GM21723 (cell line): Measurements from ENCODE around the gene CANT1.

Experiments
- ATAC-seq: cut with Tn5 transposase; IDR thresholded peaks from one replicate; pipeline ENCODE4 v1.9.1; 2021; ENCODE audit warnings: mild to moderate bottlenecking, moderate library complexity; ENCODE audit not compliant: unreplicated experiment

Gene CANT1

DNA sequence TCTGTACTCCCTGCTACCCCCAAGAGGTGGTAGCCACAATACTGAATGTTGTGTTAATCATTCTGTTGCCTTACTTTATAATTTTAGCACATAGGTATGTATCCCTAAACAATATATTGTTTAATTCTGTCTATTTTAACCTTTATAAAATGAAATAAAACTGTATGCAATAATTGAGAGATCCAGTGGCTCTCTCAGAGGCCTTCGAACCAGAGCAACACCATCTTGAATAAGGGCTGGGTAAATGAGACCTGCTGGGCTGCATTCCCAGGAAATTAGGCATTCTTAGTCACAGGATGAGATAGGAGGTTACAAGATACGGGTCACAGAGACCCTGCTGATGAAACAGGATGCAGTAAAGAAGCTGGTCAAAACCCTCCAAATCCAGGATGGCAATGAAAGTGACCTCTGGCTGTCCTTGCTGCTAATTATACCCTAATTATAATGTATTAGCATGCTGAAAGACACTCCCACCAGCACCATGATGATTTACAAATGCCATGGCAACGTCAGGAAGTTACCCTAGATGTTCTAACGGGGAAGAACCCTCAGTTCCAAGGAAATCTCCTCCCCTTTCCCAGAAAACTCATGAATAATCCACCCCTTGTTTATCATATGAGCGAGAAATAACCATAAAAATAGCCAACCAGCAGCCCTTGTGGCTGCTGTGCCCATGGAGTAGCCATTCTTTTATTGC lies 2.0 kb upstream of the CANT1 start:
- no peak for ATAC-seq

DNA sequence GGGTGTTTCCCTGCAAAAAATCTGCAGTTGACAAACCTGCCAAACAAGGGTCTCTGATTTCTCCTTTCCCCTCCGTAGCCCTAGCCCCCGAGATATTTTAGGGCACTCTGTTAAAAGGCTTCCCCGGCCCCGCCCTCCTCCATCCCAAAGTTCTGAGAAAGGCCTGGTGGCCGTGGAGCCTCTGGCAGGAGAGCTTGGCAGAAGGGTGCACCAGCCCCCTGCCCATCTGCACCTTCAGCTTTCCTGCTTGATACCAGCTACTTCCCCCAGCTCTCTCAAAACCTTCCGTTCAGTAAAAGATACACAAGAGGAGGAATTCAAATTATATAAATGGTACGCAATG lies 711 bp upstream of the CANT1 start:
- no peak for ATAC-seq

DNA sequence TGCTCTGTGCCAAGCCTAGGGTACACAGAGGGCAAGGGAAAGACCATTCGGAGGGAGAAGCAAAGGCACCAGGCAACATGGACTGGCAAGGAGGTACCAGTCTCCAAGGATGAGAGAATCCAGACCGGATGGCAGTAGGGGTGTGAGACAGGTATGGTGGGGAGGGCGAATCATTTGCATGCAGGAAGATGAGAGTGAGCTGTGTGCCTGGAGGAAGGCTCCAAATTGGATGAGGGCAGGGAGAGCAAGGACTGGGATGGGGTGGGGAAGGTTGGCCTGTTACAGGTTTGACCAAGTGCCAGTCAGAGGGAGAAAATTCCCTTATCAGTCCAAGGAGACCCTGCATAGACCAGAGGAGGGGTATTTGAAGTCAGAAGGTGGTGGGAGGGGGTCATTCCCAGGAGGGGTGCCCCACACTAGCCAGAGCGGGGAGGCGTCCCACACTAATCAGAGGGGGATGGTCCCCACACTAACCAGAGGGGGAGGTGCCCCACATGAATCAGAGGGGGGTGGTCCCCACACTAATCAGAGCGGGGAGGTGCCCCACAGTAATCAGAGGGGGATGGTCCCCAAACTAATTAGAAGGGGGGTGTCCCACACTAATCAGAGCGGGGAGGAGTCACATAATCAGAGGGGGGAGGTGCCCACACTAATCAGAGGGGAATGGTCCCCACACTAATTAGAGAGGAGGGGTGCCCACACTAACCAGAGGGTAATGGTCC lies 737 bp downstream of the CANT1 start:
- no peak for ATAC-seq

DNA sequence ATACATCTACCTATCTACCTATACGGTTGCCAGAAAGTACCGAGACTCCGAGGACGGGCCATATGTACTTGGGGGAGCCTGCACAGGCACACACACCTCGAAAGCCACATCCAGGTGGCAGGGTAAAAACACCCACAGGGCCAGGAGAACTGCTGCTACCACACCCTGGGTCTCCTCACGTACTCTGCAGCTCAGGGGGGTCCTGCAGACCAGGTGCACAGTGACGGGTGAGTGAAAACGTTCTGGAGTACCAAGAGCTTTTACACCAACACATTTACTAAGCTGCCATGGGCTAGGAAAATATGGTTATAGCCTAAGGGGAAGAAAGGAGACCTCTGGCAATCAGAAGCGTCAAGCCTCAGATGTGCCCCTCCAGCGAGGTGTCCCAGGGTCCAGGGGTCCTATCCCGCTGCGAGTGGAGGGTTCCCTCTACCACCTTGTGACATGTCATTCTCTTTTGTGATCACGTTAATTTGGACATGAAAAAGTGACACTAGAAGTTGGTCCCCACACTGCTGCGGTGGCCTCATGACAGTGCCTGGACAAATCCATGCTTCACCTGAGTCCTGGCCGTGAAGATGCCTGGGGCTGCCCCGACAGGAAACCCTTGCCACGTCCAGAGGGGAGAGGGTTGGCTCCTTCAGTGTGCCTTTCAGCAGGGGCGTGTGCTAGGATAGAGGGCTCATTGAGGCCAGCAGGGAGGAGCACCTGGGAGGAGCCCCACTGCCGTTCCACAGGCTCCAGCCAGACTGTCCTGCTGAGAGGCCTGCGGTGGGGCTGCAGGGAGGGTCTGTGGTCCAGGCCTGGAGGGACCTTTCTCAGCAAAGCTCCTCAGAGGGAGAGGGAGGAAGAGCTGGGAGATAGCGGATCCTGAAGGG lies 1.8 kb downstream of the CANT1 start:
- ATAC-seq = no peak

DNA sequence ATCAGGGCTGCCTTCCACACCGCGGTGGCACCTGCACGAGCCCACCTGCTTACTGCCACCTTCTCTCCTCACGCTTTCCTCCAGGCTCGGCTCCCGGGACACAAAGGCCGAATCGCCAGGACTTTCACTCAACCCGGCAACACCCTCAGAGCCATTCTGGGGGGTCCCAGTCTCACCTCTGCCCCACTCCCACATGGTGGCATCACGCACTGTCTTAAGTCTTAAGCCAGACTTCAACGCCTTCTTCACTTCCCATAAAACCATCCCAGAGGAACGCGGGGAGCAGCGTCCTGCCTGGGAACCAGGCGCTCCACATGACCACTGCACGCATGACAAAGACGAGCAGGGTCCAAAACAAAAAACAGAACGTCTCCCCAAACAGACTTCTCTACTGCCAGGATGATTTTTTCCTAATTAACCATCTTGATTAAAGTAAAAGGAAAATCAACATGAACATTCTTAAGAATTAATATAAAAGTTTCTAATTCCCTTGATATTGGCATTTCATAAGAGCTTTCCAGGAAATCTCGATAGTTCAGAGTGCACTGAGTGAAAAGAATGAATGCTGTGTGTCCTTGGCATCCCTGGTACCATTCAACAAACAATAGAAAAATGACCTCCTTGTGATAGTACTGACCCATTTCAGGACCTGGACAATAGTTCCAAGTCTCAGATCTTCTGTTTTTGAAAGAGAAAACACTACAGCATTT lies 2.6 kb downstream of the CANT1 start:
- ATAC-seq = no peak

DNA sequence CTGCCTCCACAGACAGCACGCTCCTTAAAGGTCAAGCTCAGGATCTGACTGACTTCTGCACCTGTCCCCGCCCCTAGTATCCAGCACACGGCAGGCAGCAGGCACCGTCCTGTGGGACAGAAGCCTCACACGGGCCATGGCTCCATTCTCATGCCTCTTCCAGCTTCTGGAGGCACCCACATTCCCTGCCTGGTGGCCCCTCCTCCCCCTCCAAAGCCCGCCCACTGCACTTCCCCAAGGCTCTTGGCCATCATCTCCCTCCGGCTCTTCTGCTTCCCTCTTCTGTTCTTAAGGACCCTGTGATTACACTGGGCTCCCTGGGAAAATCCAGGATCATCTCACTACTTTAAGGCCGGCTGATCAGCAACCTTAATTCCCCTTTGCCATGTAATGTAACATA lies 3.5 kb downstream of the CANT1 start:
- no peak for ATAC-seq

DNA sequence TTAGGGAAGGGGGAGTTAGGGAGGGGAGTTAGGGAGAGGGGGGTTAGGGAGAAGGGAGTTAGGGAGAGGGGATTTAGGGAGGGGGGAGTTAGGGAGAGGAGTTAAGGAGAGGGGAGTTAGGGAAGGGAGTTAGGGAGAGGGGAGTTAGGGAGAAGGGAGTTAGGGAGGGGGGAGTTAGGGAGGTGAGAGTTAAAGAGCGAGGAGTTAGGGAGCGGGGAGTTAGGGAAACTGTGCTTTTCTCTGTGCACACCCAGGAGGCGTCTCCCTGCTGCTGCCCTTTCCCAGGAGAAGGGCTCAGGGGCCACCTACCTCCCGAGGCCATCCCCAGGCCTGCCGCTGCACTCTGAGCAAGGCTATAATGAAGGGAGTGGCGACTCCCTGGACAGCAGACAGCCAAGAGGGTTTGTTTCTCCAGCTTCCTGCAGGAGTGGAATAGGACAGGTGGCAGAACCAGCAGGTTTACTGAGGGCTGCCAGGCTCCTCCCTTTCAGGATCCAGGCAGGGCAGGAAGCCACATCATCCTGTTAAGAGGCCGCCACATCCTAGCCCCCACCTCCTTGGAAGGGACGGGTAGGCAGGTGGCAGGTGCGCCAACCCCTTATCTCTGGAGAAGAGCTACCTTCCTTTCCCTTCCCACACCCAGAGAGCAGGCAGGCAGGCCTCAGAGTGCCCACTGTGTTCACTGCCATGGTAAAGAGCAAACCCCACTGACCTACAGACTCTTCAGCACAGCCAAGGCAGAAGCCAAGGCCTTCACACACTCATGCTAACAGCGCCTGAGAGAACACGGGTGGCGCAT lies 4.3 kb downstream of the CANT1 start:
- no peak for ATAC-seq

DNA sequence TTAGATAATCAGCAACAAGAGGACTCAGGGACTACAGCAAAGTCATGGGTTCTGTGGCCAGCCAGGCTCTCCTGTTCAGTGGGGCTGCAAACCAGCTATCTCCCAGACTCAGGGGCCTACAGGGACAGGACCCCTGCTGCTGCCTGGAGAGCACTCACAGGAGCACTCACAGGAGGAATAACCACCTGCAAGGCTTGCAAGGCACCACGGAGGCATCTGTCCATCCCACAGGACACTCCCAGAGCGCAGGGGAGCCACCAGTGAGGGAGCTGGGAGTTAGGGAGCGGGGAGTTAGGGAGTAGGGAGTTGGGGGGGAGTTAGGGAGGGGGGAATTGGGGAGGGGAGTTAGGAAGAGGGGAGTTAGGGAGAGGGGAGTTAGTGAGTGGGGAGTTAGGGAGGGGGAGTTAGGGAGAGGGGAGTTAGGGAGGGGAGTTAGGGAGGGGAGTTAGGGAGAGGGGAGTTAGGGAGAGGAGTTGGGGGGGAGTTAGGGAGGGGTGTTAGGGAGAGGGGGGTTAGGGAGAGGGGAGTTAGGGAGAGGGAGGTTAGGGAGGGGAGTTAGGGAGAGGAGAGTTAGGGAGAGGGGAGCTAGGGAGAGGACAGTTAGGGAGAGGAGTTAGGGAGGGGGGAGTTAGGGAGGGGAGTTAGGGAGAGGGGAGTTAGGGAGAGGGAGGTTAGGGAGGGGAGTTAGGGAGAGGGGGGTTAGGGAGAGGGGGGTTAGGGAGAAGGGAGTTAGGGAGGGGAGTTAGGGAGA lies 5.7 kb downstream of the CANT1 start:
- no peak for ATAC-seq

DNA sequence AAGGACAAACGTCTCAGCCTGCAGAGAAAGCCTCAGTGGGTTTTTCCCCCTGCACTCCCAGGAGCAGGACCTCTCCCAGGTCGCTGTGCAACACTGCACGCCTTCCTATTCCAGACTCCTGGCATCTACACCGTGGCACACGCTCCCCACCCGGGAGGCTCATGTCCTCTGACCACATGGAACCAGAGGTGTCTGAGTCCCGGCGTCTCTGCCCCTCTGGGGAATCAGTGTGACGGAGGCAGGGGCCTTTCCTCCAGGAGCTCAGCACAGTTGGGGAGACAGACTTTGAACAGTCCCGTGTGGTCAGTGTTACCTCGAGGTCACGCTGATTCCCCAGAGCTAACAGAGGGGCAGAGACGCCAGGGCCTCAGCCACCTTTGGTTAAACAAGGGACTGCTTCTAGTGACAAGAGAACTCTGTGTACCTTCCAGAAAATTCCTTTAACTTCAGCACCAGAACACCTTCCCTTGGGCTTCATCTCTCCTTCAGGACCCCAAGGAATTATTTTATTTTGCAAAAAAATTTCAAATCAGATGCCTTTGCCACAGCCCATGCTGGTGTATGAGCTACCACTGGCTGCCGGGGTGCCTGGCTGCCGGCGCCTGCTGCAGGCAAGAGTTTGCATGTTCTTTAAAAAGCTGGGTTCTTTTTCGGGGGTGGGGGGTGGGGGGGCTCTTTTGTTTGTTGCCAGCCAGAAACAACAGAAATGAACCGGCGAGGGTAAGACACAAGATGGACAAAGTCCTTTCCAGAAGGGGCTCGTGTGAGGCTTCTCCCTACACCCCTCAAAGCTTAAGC lies 6.6 kb downstream of the CANT1 start:
- ATAC-seq = no peak

DNA sequence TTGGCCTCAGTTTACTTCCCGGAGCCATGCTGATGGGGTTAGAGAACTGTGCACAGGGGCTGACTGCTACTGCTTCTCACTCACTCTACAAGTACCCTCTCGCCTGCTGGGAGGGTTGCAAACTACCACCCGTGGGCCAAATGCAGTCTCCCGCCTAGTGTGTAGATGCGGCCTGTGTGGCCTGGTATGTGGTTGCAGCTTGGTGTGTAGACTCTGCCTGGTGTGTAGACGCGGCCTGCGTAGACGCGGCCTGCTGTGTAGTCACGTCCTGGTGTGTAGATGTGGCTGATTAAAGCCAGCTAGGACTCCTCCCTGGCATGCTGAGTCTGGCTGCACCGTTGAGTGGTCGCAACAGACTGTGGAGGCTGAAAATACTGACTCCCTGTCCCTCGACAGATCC lies 7.3 kb downstream of the CANT1 start:
- no peak for ATAC-seq

DNA sequence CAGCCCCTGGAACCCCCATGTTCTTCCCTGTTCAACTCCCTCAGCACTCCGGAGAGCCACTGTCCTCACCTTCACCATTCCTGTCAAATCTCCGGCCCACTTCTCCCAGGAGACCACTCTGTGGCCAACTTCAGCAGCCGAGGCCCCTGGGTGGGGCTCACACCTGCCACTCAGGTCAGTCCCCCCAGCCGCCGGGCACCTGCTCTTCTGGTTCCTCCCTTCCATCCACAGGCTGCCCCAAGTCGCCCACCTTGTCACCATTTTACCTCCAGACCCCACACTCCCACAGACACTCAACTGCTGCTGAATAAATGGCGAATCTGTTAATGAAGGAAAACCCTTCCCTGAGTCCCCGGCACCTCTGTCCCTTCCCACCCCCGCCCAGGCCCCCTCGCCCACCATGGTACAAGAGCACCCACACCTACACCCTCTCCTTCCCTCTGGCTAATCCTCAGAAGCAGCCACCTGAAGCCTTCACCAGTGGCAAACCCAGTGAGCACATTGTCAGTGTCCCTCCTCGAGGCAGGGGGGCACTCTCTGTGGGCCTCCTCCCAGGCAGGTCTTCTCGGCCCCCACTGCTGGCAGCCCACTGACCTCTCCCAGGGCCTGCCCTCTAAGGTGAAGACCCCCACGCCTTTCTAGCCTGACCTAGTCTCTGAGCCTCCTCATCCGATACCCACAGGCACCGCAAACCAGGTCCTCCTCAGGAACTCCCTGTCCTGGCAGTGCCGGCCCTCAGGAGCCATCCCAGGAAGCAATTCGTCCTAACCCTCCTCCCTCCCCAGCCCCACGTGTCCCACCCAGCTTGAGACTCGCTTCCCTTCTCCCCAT lies 8.2 kb downstream of the CANT1 start:
- no peak for ATAC-seq

DNA sequence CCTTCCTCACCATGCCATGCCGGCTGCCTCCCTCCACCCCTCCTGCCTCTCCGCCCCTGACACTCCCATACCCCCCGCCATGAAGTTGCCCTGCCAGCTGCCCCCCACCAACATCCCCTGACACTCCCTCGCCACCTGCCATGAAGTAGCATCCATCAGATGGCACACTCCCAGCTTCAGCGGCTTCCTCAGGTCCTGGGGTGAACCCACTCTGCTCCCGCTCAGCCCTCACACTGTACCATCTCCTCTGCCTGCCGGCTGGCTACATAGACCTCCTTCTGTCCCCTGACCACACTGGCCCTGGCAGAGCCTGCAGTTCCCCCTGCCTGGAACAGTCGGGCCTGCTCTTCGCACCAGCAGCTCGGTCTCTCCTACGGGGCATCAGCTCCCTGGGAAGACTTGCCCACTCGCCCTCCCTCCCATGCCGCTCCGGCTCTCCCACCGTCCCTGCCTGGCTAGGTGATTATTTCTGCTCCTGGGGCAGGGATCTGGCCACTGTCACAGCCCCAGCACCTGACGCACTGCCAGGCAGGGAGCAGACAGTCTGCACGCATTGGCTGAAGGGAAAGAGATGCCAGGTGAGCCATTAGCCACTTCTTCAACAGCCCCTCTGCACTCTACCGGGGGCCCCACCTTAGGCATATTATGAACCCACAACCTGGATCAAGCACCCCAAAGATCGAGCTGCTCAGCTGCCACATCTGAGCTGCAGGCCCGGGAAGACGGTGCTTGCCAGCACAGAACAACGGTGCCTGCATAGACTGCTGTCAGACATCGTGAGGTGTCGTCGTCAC lies 9.0 kb downstream of the CANT1 start:
- no peak for ATAC-seq

DNA sequence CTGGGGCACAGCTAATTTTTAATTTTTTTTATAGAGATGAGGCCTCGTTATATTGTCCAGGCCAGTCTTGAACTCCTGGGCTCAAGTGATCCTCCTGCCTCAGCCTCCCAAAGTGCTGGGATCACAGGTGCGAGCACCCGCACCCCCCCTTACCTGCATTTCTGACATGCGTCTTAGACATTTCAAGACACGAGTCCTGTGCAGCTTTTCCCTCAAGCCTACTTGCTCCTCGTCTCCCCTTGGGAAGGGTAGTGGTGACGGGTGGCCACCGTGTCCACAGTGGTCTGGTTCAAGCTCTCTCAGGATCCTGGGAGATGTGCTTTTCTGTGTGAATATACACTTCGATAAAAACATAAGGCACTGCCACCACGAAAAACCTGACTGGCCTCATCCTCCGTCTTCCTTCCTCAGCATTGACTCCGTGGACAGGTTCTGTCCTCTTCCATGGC lies 9.6 kb downstream of the CANT1 start:
- ATAC-seq = no peak

DNA sequence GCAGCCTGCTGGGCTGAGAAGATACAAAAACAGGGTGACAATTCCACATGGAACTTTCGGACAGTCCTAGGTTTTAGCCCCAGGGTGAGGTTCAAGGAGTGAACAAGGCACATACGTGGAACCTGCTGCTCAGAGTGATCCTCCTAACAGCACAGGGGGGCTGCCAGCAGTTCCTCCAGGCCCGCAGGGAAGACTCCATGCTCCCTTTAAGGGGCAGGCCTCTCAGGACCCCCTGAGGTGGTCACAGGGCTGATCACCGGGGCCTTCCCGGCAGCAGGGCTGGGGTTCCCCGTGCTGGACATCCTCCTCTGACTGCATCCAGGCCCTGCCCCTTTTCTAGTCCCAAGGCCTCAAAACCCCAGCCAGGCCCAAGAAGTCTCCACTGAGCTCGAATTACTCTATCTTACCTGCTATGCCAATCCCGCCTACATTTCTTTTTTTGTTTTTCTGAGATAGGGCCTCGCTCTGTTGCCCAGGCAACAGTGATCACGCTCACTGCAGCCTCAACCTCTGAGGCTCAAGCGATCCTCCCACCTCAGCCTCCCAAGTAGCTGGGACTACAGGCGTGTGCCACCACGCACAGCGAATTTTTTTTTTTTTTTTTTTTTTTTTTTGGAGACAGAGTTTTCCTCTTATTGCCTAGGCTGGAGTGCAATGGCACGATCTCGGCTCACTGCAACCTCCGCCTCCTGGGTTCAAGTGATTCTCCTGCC lies 10.4 kb downstream of the CANT1 start:
- no peak for ATAC-seq

DNA sequence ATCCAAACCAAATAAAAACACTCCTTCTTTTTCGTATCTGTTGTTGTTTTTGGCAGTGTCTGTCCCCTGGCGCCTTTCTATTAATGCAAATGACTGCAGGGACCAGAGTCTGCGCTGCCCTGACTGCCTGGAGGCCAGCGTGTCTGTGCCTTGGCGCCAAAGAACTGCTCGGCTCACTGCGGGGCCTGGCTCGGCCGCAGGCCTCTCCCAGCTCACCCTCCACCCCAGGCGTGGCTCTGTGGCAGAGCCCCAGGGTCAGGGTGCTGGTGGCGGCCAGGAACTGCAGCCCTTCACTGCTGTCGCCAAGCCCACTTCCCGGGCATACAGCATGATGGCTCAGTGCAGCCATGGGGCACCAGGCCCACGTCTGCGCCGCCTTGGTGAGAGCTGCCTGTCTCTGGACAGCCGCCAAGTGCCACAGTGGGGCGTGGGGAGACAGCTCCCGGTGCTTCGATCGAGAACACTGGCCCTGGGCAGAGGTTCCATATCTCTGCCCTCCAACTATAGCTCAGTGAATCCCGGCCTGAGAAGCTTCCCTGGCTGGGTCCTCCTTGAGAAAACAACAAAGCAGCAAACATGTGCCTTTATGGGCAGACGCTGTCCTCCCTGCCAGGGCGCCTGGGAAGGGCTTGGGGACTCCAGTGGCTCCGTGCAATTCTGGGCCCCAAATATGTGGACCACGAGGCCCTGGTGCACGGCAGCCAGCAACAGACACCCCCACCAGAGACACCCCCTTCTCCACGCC lies 11.1 kb downstream of the CANT1 start:
- no peak for ATAC-seq

DNA sequence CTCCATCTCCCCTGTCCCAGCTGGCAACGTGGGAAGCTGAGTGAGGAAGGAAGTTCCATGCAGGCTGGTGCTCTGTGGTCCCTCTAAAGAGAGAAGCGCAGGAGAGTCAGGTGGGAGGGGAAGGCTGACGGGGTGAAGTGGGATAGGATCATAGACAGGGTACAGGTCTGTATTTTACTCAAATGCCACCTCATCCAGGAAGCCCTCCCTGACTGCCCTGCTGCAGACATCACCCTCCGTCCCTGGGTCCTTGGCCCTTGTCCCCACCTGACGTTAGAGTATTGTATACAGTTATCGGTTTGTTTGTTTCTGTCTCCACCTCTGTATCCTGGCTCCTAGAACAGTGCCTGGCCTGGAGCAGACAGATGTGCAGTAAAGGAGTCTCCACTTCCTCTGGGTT lies 11.7 kb downstream of the CANT1 start:
- no peak for ATAC-seq
